GM23248 (cell line): ENCODE results near the gene GAGE10. TPM values are rescaled to one million over a fixed set of nuclear protein-coding genes. Genes with fewer than 3 reads are reported as not detected.

Experiments
- DNase-seq: peaks from one replicate; pipeline ENCODE4 v3.0.0-alpha.2; 2015
- H2AFZ ChIP-seq: fragments of 200-600 bp; sonication (generic); 2 replicates; pipeline ENCODE4 v1.6.1; 2016; ENCODE audit warnings: antibody characterized with exemption
- H3F3A ChIP-seq: fragments of 200-600 bp; sonication (generic); 2 replicates; pipeline ENCODE4 v1.6.1; 2016; ENCODE audit warnings: mild to moderate bottlenecking, antibody characterized with exemption, mixed run types; ENCODE audit not compliant: insufficient read depth
- H3K27ac ChIP-seq: fragments of 200-600 bp; sonication (generic); 2 replicates; pipeline ENCODE4 v1.5.1; 2016; ENCODE audit warnings: mild to moderate bottlenecking
- H3K27me3 ChIP-seq: fragments of 200-600 bp; sonication (generic); replicated peaks from 2 replicates; pipeline ENCODE4 v1.6.1; 2016; ENCODE audit warnings: mild to moderate bottlenecking; ENCODE audit not compliant: insufficient read depth
- H3K36me3 ChIP-seq: fragments of 200-600 bp; sonication (generic); 2 replicates; pipeline ENCODE4 v1.6.1; 2016; ENCODE audit warnings: low read depth, mild to moderate bottlenecking
- H3K4me1 ChIP-seq: fragments of 200-600 bp; sonication (generic); 2 replicates; pipeline ENCODE4 v1.6.1; 2016; ENCODE audit warnings: mild to moderate bottlenecking; ENCODE audit not compliant: insufficient read depth
- H3K4me2 ChIP-seq: fragments of 200-600 bp; sonication (generic); one replicate; pipeline ENCODE4 v1.6.1; 2016; ENCODE audit warnings: mild to moderate bottlenecking; ENCODE audit not compliant: unreplicated experiment
- H3K4me3 ChIP-seq: fragments of 200-600 bp; sonication (generic); 2 replicates; pipeline ENCODE4 v1.5.1; 2016; ENCODE audit warnings: mild to moderate bottlenecking
- H3K79me2 ChIP-seq: fragments of 200-600 bp; sonication (generic); 2 replicates; pipeline ENCODE4 v1.6.1; 2016; ENCODE audit warnings: mild to moderate bottlenecking; ENCODE audit not compliant: insufficient read depth
- H3K9ac ChIP-seq: fragments of 200-600 bp; sonication (generic); 2 replicates; pipeline ENCODE4 v1.6.1; 2016; ENCODE audit warnings: mild to moderate bottlenecking
- H3K9me2 ChIP-seq: fragments of 200-600 bp; sonication (generic); 2 replicates; pipeline ENCODE4 v1.6.1; 2016; ENCODE audit warnings: mixed run types, mild to moderate bottlenecking, moderate library complexity; ENCODE audit not compliant: insufficient read depth
- H3K9me3 ChIP-seq: fragments of 200-600 bp; sonication (generic); one replicate; pipeline ENCODE4 v1.6.1; 2017; ENCODE audit warnings: low read depth
- H4K20me1 ChIP-seq: fragments of 200-600 bp; sonication (generic); 2 replicates; pipeline ENCODE4 v1.6.0; 2016; ENCODE audit not compliant: insufficient read depth
- EZH2 ChIP-seq: fragments of 200-600 bp; sonication (generic); IDR thresholded peaks from 2 replicates; pipeline ENCODE4 v1.6.1; 2018; ENCODE audit warnings: antibody characterized with exemption, mild to moderate bottlenecking; ENCODE audit not compliant: insufficient read depth, poor library complexity, severe bottlenecking
- EZH2phosphoT487 ChIP-seq: fragments of 200-600 bp; sonication (generic); IDR thresholded peaks from 2 replicates; pipeline ENCODE4 v1.6.1; 2018; ENCODE audit warnings: antibody characterized with exemption, moderate library complexity, mild to moderate bottlenecking, low read depth; ENCODE audit not compliant: insufficient read depth
- WGBS, 2 experiments: methylation state at CpG; one replicate each; pipeline ENCODE4 v1.1.6; 2015 to 2017; ENCODE audit warnings: low lambda C conversion rate in 2 of 2, low coverage in 1 of 2; ENCODE audit errors: missing lambda C conversion rate in 2 of 2; 5-methylcytosine and 5-hydroxymethylcytosine counted together
- in situ Hi-C: fragments of 300-500 bp; cut with MboI; formaldehyde crosslinking; loops from 2 replicates; pipeline ENCODE4 v1.15.0; 2020
- polyA plus RNA-seq: library from polyadenylated mRNA; unstranded; fragments of >200 nt; fragmentation: Nextera tagmentation; extraction: Ambion mirVana; gene quantifications from 2 replicates; pipeline ENCODE4 v1.2.1, GENCODE V29; 2016
- total RNA-seq: library from RNA; depleted of rRNA; stranded (reverse); fragments of >200 nt; shearing (Covaris generic); gene quantifications from 2 replicates; pipeline ENCODE4 v1.2.3, GENCODE V29; 2014

The GAGE10 gene
- total and polyA plus RNA-seq, 2 experiments from 2014 or later = not detected

- no peak for TF ChIP-seq EZH2
- no peak for TF ChIP-seq EZH2phosphoT487
- Histone ChIP-seq H3K9me3 (no peaks in the 10 kb centered on the region), H3K4me3 (no peak overlapping the region), H3K4me2 (no peak overlapping the region), H3K9ac (no peak overlapping the region), H4K20me1 (no peaks in the 10 kb centered on the region), H3K27me3 (no peaks in the 10 kb centered on the region), H3K9me2 (no peaks in the 10 kb centered on the region), H3K4me1 (no peaks in the 10 kb centered on the region), H3K27ac (no peak overlapping the region), H3F3A (no peaks in the 10 kb centered on the region), H3K36me3 (no peaks in the 10 kb centered on the region), H2AFZ (no peak overlapping the region), H3K79me2 (no peaks in the 10 kb centered on the region)
- no peak for DNase-seq
- in situ Hi-C loops = no loop called here
- 61 to 65% methylated on average over 7 to 10 of the region's 10 CpGs for WGBS, 2 experiments
Measured at GRCh38 chrX:49263631-49264030, 39.8 kb upstream of the GAGE10 start.

DNA sequence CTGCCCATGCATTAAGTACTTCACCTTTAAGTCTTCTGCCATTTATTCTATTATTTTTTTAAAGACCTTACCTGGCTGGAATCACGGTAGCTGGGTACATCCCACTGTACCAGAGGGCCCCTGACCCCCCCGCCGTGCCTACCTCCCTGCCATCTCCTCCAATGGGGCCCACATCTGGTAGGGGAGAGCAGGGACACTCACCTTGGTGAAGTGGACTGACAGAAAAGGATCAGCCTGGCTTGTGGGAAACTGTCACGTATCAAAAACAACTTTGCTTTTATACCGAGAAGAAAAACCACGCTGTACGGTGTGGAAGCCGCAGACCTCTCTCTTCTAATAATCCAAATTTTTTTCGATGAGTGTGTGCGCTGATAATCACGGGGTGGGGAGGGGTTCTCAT lies 39.0 kb upstream of the GAGE10 start, which contains the start of gene FOXP3:
Gene FOXP3 (minus strand): TSS at position 251 of the 400 bp plus-strand sequence. CDS start 6,205 bp downstream, outside the sequence.
- no peaks in the 10 kb centered on the region for H3K9me2 ChIP-seq
- no peak within 1 kb of the TSS for H3K9ac ChIP-seq
- in situ Hi-C loops = no loop called here
- WGBS, 2 experiments = 89 to 90% methylated on average over 10 to 11 of the region's 11 CpGs
- no peak within 1 kb of the TSS for H3K27ac ChIP-seq
- H3K79me2 ChIP-seq = no peaks in the 10 kb centered on the region
- no peaks in the 10 kb centered on the region for H4K20me1 ChIP-seq
- no peak within 1 kb of the TSS for H3K4me2 ChIP-seq
- H3K27me3 ChIP-seq = no peaks in the 10 kb centered on the region
- H3K36me3 ChIP-seq = no peaks in the 10 kb centered on the region
- TF ChIP-seq EZH2 = no peak
- no peak for TF ChIP-seq EZH2phosphoT487
- no peak for DNase-seq
- H3K4me1 ChIP-seq = no peaks in the 10 kb centered on the region
- no peak within 1 kb of the TSS for H2AFZ ChIP-seq
- no peaks in the 10 kb centered on the region for H3F3A ChIP-seq
- no peaks in the 10 kb centered on the region for H3K9me3 ChIP-seq
- H3K4me3 ChIP-seq = no peak within 1 kb of the TSS

DNA sequence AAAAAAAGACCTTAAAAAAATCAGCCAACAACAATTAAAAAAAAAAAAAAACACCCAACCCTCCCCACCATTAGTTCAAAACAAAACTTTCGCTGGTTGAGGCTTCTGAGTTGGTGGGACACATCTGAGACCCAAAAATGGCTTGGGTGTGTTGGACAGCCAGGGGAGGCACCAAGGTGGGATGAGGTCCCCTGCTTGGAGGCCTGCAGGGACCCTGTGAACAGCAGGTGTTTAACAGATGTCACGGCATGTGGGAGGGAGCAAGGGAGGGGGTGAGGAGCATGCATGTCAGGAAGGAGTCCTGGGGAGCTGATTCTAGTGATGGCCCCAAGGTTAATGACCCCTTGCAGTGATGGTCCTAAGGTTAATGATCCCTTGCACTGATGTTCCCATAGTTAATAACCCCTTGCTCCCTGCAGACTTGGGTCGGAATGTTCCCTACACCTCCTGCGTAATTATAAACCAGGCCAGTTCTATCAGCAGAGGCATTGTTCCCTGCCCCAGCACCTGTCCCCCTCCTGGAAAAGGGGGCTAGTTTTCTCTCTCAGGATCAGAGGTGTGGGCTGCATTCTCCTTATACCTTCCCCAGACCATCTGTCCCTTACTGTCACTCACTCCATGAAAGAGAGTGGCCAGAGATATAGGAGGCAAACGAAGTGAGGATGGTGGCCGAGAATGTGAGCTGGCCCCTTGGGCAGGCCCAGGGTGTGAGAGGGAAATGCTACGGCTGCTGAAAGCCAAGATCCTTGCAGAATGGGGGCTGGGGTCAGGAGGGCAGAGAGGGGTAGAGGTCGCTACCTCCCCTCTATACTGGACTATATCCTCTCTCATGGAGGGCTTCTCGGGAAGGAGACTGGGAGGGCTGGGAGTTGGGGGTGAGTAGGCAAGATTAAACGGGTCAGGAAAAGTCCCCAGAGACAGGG lies 36.7 kb upstream of the GAGE10 start:
- Histone ChIP-seq H3K9me3 (no peaks in the 10 kb centered on the region), H2AFZ (no peak overlapping the region), H3K4me1 (peaks cover 6% of the 10 kb centered on the region; the same call in 1 of the 2 replicates), H4K20me1 (no peaks in the 10 kb centered on the region), H3K4me2 (no peak overlapping the region), H3K27me3 (no peaks in the 10 kb centered on the region), H3K79me2 (peaks cover 17% of the 10 kb centered on the region), H3K27ac (no peak overlapping the region), H3K36me3 (no peaks in the 10 kb centered on the region), H3F3A (no peaks in the 10 kb centered on the region), H3K9me2 (no peaks in the 10 kb centered on the region), H3K4me3 (no peak overlapping the region), H3K9ac (no peak overlapping the region)
- no peak for DNase-seq
- TF ChIP-seq EZH2 (no peak), EZH2phosphoT487 (no peak)
- in situ Hi-C loops = no loop called here
- WGBS, 2 experiments = 56 to 59% methylated on average over 8 to 9 of the region's 10 CpGs

DNA sequence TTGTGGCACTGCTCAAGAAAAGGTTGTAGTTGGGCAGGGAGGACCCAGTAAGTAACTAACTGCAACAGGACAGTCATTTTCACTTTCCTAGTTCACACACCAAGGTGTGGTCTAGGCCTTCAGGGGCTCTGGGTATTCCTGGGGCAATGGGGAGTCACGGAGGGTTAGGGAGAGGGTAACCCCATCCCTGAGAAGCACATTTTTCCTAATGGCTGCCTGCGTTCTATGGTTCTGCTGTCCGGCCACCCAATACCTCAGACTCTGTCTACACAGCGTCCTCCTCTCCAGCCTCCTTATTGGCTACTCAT lies 34.8 kb upstream of the GAGE10 start:
- Histone ChIP-seq H3K9me2 (no peaks in the 10 kb centered on the region), H2AFZ (peak overlapping the region; percentile 85), H3F3A (no peaks in the 10 kb centered on the region), H3K4me3 (peak overlapping the region; percentile 78), H3K9me3 (no peaks in the 10 kb centered on the region), H3K79me2 (peaks cover 35% of the 10 kb centered on the region), H3K4me1 (peaks cover 6% of the 10 kb centered on the region; the same call in 1 of the 2 replicates), H3K4me2 (peak overlapping the region; percentile 80), H4K20me1 (no peaks in the 10 kb centered on the region), H3K27me3 (no peaks in the 10 kb centered on the region), H3K36me3 (no peaks in the 10 kb centered on the region), H3K9ac (peak overlapping the region; percentile 91), H3K27ac (peak overlapping the region; percentile 99)
- no peak for DNase-seq
- TF ChIP-seq EZH2 (no peak), EZH2phosphoT487 (no peak)
- in situ Hi-C loops = no loop called here
- 0 to 7% methylated on average over 1 to 4 of the region's 4 CpGs for WGBS, 2 experiments
